Neural cell (in vitro differentiated cells): ENCODE data around the gene UBE2L3. TPM values are rescaled to one million over a fixed set of nuclear protein-coding genes. Genes with fewer than 3 reads are reported as not detected.

Experiments
- H2AFZ ChIP-seq: fragments of 200-600, 300-800 bp; sonication (generic), shearing (Covaris generic); 2 replicates; pipeline ENCODE4 v1.6.0; 2014; ENCODE audit warnings: low read depth, mild to moderate bottlenecking, antibody characterized with exemption, low read length, moderate library complexity
- H3F3A ChIP-seq: fragments of 200-600 bp; shearing (Covaris generic); 2 replicates; pipeline ENCODE4 v1.6.1; 2016; ENCODE audit warnings: mild to moderate bottlenecking, moderate library complexity, mixed read lengths, antibody characterized with exemption, low read length; ENCODE audit not compliant: insufficient read depth, poor library complexity, severe bottlenecking
- H3K27ac ChIP-seq: fragments of 200-600, 300-800 bp; sonication (generic), shearing (Covaris generic); 2 replicates; pipeline ENCODE4 v1.5.1; 2014; ENCODE audit warnings: mild to moderate bottlenecking, low read length, moderate library complexity
- H3K27me3 ChIP-seq: fragments of 300-800, 200-600 bp; sonication (generic), shearing (Covaris generic); 2 replicates; pipeline ENCODE4 v1.6.0; 2014; ENCODE audit warnings: mild to moderate bottlenecking, low read depth, low read length, moderate library complexity; ENCODE audit not compliant: insufficient read depth
- H3K36me3 ChIP-seq: fragments of 300-800, 200-600 bp; sonication (generic), shearing (Covaris generic); 2 replicates; pipeline ENCODE4 v1.5.1; 2014; ENCODE audit warnings: mild to moderate bottlenecking, antibody characterized with exemption, low read length, moderate library complexity; ENCODE audit not compliant: insufficient read depth
- H3K4me2 ChIP-seq: fragments of 300-800, 200-600 bp; sonication (generic), shearing (Covaris generic); 2 replicates; pipeline ENCODE4 v1.6.0; 2014; ENCODE audit warnings: mild to moderate bottlenecking, low read length
- H3K4me3 ChIP-seq: fragments of 300-800, 200-600 bp; sonication (generic), shearing (Covaris generic); 2 replicates; pipeline ENCODE4 v1.5.1; 2014; ENCODE audit warnings: mild to moderate bottlenecking, low read length, moderate library complexity
- H3K79me2 ChIP-seq: fragments of 200-600 bp; shearing (Covaris generic); replicated peaks from 2 replicates; pipeline ENCODE4 v1.6.0; 2014; ENCODE audit warnings: mild to moderate bottlenecking, low read length, moderate library complexity; ENCODE audit not compliant: insufficient read depth
- H3K9ac ChIP-seq: fragments of 300-800, 200-600 bp; sonication (generic), shearing (Covaris generic); 2 replicates; pipeline ENCODE4 v1.6.1; 2016; ENCODE audit warnings: mild to moderate bottlenecking, low read length, mixed read lengths
- H3K9me2 ChIP-seq: fragments of 200-600 bp; shearing (Covaris generic); 2 replicates; pipeline ENCODE4 v1.6.1; 2016; ENCODE audit warnings: mild to moderate bottlenecking, low read length, mixed read lengths; ENCODE audit not compliant: insufficient read depth
- H3K9me3 ChIP-seq: fragments of 200-600, 300-800 bp; sonication (generic), shearing (Covaris generic); 2 replicates; pipeline ENCODE4 v1.6.1; 2016; ENCODE audit warnings: mild to moderate bottlenecking, mixed run types, low read length, moderate library complexity, mixed read lengths
- H4K20me1 ChIP-seq: fragments of 200-600 bp; shearing (Covaris generic); 2 replicates; pipeline ENCODE4 v1.6.1; 2016; ENCODE audit warnings: mild to moderate bottlenecking, mixed run types; ENCODE audit not compliant: insufficient read depth
- CTCF ChIP-seq: fragments of 450-650 bp; IDR thresholded peaks from 2 replicates; pipeline ENCODE4 v1.5.1; 2014; ENCODE audit warnings: antibody characterized with exemption, mild to moderate bottlenecking, moderate library complexity; ENCODE audit not compliant: poor library complexity, severe bottlenecking
- EP300 ChIP-seq: fragments of 450-650 bp; conservative IDR thresholded peaks from 2 replicates; pipeline ENCODE4 v1.6.1; 2014; ENCODE audit warnings: antibody characterized with exemption, mild to moderate bottlenecking, moderate library complexity; ENCODE audit not compliant: poor library complexity, severe bottlenecking
- EZH2 ChIP-seq: fragments of 200-600, 300-800 bp; shearing (Covaris generic), sonication (generic); IDR thresholded peaks from 2 replicates; pipeline ENCODE4 v1.6.1; 2014; ENCODE audit warnings: antibody characterized with exemption, low read length, borderline replicate concordance, mild to moderate bottlenecking; ENCODE audit not compliant: insufficient read depth, poor library complexity, severe bottlenecking
- MXI1 ChIP-seq: fragments of 450-650 bp; conservative IDR thresholded peaks from 2 replicates; pipeline ENCODE4 v1.6.1; 2014; ENCODE audit warnings: antibody characterized with exemption, mild to moderate bottlenecking; ENCODE audit not compliant: poor library complexity, severe bottlenecking
- POLR2AphosphoS5 ChIP-seq: IDR thresholded peaks from 2 replicates; pipeline ENCODE4 v1.6.1; 2012
- RAD21 ChIP-seq: fragments of 450-650 bp; conservative IDR thresholded peaks from 2 replicates; pipeline ENCODE4 v1.6.1; 2014; ENCODE audit warnings: antibody characterized with exemption, mild to moderate bottlenecking, moderate library complexity
- REST ChIP-seq: IDR thresholded peaks from 2 replicates; pipeline ENCODE4 v1.6.1; 2012; ENCODE audit warnings: borderline replicate concordance
- SMC3 ChIP-seq: fragments of 450-650 bp; conservative IDR thresholded peaks from 2 replicates; pipeline ENCODE4 v1.6.1; 2014; ENCODE audit warnings: antibody characterized with exemption, mild to moderate bottlenecking, moderate library complexity; ENCODE audit not compliant: poor library complexity
- TAF1 ChIP-seq: IDR thresholded peaks from 2 replicates; pipeline ENCODE4 v1.6.1; 2012; ENCODE audit warnings: low read depth
- polyA plus RNA-seq: library from polyadenylated mRNA; depleted of rRNA; stranded (reverse); fragments of >200 nt; gene quantifications from 2 replicates; pipeline ENCODE4 v1.2.3, GENCODE V29; 2014

Gene UBE2L3
- polyA plus RNA-seq, 1 donor from 2014 or later, result 49.1 TPM

- Histone ChIP-seq H3K4me2 (no peak overlapping the region), H3K27ac (no peak overlapping the region), H3K36me3 (no peaks in the 10 kb centered on the region), H3K27me3 (no peaks in the 10 kb centered on the region), H3K9me3 (no peaks in the 10 kb centered on the region), H3K79me2 (no peaks in the 10 kb centered on the region), H3K9ac (no peak overlapping the region), H2AFZ (no peak overlapping the region), H3K9me2 (no peaks in the 10 kb centered on the region), H3F3A (no peaks in the 10 kb centered on the region), H3K4me3 (no peak overlapping the region), H4K20me1 (no peaks in the 10 kb centered on the region)
- no peak for TF ChIP-seq SMC3
- no peak for TF ChIP-seq POLR2AphosphoS5
- TF ChIP-seq EP300, result no peak
- TF ChIP-seq REST, result no peak
- TF ChIP-seq RAD21, result no peak
- TF ChIP-seq TAF1, result no peak
Observed at GRCh38 chr22:21631025-21631424, 63.5 kb downstream of the UBE2L3 start.

- H3K9me2 ChIP-seq, result no peaks in the 10 kb centered on the region
- H3K4me2 ChIP-seq, result no peak within 1 kb of the TSS
- no peak within 1 kb of the TSS for H3K4me3 ChIP-seq
- TF ChIP-seq MXI1 (no peak), REST (no peak), EP300 (no peak), POLR2AphosphoS5 (no peak), SMC3 (no peak), TAF1 (no peak), CTCF (no peak), EZH2 (no peak), RAD21 (no peak)
- no peaks in the 10 kb centered on the region for H4K20me1 ChIP-seq
- H3K9ac ChIP-seq, result no peak within 1 kb of the TSS
- H2AFZ ChIP-seq, result no peak within 1 kb of the TSS
- no peaks in the 10 kb centered on the region for H3K79me2 ChIP-seq
- H3K27me3 ChIP-seq, result no peaks in the 10 kb centered on the region
- H3F3A ChIP-seq, result no peaks in the 10 kb centered on the region
- no peak within 1 kb of the TSS for H3K27ac ChIP-seq
- H3K36me3 ChIP-seq, result no peaks in the 10 kb centered on the region
- no peaks in the 10 kb centered on the region for H3K9me3 ChIP-seq
Observed at GRCh38 chr22:21632237-21632895, 64.9 kb downstream of the UBE2L3 start, which contains the start of gene CCDC116. Gene CCDC116 (plus strand): TSS chr22:21632760. CDS start chr22:21633182, 422 bp downstream.
